Endothelial cell of umbilical vein (primary cell): ENCODE results near the gene AUH. TPM values are rescaled to one million over a fixed set of nuclear protein-coding genes. Genes with fewer than 3 reads are reported as not detected.

Experiments used
- BruUV-seq: library from RNA; stranded (reverse); fragments of 400-500 nt; replicated peaks from 2 replicates; lab custom pipeline; 2021; lab: Mats Ljungman, UMichigan
- CTCF ChIA-PET: fragments of 300-600, 350-600 bp; sonication (Branson Sonifier 250); formaldehyde crosslinking; loops from one replicate; lab custom pipeline; 2021; ENCODE audit warnings: antibody characterized with exemption, inconsistent platforms; lab: Charles Lee
- POLR2A ChIA-PET: fragments of 300-600, 350-600 bp; sonication (Branson Sonifier 250); formaldehyde crosslinking; loops from one replicate; lab custom pipeline; 2021; ENCODE audit warnings: antibody characterized with exemption, inconsistent platforms; lab: Charles Lee
- DNase-seq: peaks from one replicate; pipeline ENCODE4 v3.0.0-alpha.2; 2011; ENCODE audit warnings: low read depth, low spot score
- FAIRE-seq: peaks from 2 replicates; lab custom pipeline; 2011; peaks lifted over from hg19 to GRCh38; lab: Jason Lieb, UNC
- H2AFZ ChIP-seq: 2 replicates; pipeline ENCODE4 v1.6.0; 2012; ENCODE audit warnings: low read depth, low read length, control low read depth, inconsistent platforms
- H3K27ac ChIP-seq: 2 replicates; pipeline ENCODE4 v1.5.1; 2011; ENCODE audit warnings: low read depth, mild to moderate bottlenecking, control low read depth, low read length, moderate library complexity; ENCODE audit not compliant: insufficient read depth
- H3K27me3 ChIP-seq, 2 experiments: 2 replicates each; pipeline versions ENCODE4 v1.6.0 to v1.6.1; 2011; ENCODE audit warnings: low read length in 2 of 2, mixed read lengths in 1 of 2; ENCODE audit not compliant: control insufficient read depth in 2 of 2, insufficient read depth in 2 of 2
- H3K36me3 ChIP-seq, 2 experiments: 2 replicates in 1 of 2; 3 replicates in 1 of 2; pipeline ENCODE4 v1.5.1; 2011; ENCODE audit warnings: low read length in 2 of 2, mild to moderate bottlenecking in 1 of 2, moderate library complexity in 1 of 2; ENCODE audit not compliant: control insufficient read depth in 2 of 2, insufficient read depth in 2 of 2; ENCODE audit errors: extremely low read depth in 1 of 2
- H3K4me1 ChIP-seq: 3 replicates; pipeline ENCODE4 v1.5.1; 2011; ENCODE audit warnings: mild to moderate bottlenecking, low read length; ENCODE audit not compliant: control insufficient read depth, insufficient read depth; ENCODE audit errors: extremely low read depth
- H3K4me2 ChIP-seq: 2 replicates; pipeline ENCODE4 v1.6.1; 2011; ENCODE audit warnings: low read length, control low read depth, mixed read lengths; ENCODE audit not compliant: insufficient read depth
- H3K4me3 ChIP-seq, 3 experiments: fragments of 200-600 bp in 1 of 3; sonication (generic), shearing (Covaris generic) in 1 of 3; replicated peaks in 1 of 3; 2 replicates each; pipeline ENCODE4 v1.5.1; 2011 to 2016; ENCODE audit warnings: control low read depth in 3 of 3, low read length in 3 of 3, mild to moderate bottlenecking in 2 of 3, inconsistent platforms in 1 of 3, low read depth in 1 of 3, moderate library complexity in 1 of 3; ENCODE audit not compliant: insufficient read depth in 1 of 3
- H3K79me2 ChIP-seq: 2 replicates; pipeline ENCODE4 v1.6.0; 2012; ENCODE audit warnings: low read length, inconsistent platforms; ENCODE audit not compliant: control insufficient read depth, insufficient read depth
- H3K9ac ChIP-seq: replicated peaks from 2 replicates; pipeline ENCODE3; 2011; ENCODE audit warnings: low read length, control low read depth; ENCODE audit not compliant: insufficient read depth; ENCODE audit errors: extremely low read depth
- H3K9me1 ChIP-seq: replicated peaks from 3 replicates; pipeline ENCODE4 v1.6.0; 2011; ENCODE audit warnings: mild to moderate bottlenecking, low read length; ENCODE audit not compliant: control insufficient read depth, insufficient read depth; ENCODE audit errors: extremely low read depth
- H3K9me3 ChIP-seq: replicated peaks from 2 replicates; pipeline ENCODE4 v1.5.1; 2012; ENCODE audit warnings: low read length, inconsistent platforms; ENCODE audit not compliant: control insufficient read depth, insufficient read depth
- H4K20me1 ChIP-seq: replicated peaks from 2 replicates; pipeline ENCODE3; 2011; ENCODE audit warnings: mild to moderate bottlenecking, low read length; ENCODE audit not compliant: control insufficient read depth, insufficient read depth; ENCODE audit errors: extremely low read depth
- POLR2AphosphoS5 ChIP-seq: IDR thresholded peaks from 2 replicates; pipeline ENCODE4 v1.6.1; 2012; ENCODE audit warnings: low read depth, mild to moderate bottlenecking, control low read depth, low read length, moderate library complexity; ENCODE audit not compliant: insufficient read depth
- dilution Hi-C: fragments of 300-500 bp; cut with MboI; formaldehyde crosslinking; loops from one replicate; pipeline ENCODE4 v1.15.0; 2019; ENCODE audit warnings: low sequenced_read_pairs; ENCODE audit not compliant: extremely low pct_ligation_motif_present
- intact Hi-C: fragments of 100-400 bp; cut with micrococcal nuclease; formaldehyde crosslinking; loops from one replicate; pipeline ENCODE4 v1.10.0; 2022
- polyA plus RNA-seq, 4 experiments: library from polyadenylated mRNA; depleted of rRNA in 3 of 4; stranded (reverse) in 3 of 4; unstranded in 1 of 4; fragments of >200 nt; gene quantifications; 2 replicates each; pipeline versions ENCODE4 v1.2.1 to v1.2.3, GENCODE V29; 2011 to 2012; ENCODE audit warnings: missing spikeins in 1 of 4
- total RNA-seq: library from RNA; stranded (reverse); gene quantifications from 2 replicates; pipeline ENCODE4 v1.2.3, GENCODE V29; 2021
- TF ChIP-seq, protein P1 (sequence below), 2 donors: IDR thresholded peaks; 1 replicate in 1 of 2; 2 replicates in 1 of 2; pipeline ENCODE4 v1.5.1; 2011; ENCODE audit warnings: low read length in 2 of 2, mild to moderate bottlenecking in 2 of 2, moderate library complexity in 2 of 2, control low read depth in 1 of 2, inconsistent platforms in 1 of 2, low read depth in 1 of 2; ENCODE audit not compliant: insufficient read depth in 1 of 2; ENCODE audit errors: extremely low read depth in 1 of 2

AUH gene
- total and polyA plus RNA-seq, 2 donors (not counting 3 experiments of a cell fraction or from before 2014, with no cell fraction given), result 2.3 to 9.2 TPM

DNA sequence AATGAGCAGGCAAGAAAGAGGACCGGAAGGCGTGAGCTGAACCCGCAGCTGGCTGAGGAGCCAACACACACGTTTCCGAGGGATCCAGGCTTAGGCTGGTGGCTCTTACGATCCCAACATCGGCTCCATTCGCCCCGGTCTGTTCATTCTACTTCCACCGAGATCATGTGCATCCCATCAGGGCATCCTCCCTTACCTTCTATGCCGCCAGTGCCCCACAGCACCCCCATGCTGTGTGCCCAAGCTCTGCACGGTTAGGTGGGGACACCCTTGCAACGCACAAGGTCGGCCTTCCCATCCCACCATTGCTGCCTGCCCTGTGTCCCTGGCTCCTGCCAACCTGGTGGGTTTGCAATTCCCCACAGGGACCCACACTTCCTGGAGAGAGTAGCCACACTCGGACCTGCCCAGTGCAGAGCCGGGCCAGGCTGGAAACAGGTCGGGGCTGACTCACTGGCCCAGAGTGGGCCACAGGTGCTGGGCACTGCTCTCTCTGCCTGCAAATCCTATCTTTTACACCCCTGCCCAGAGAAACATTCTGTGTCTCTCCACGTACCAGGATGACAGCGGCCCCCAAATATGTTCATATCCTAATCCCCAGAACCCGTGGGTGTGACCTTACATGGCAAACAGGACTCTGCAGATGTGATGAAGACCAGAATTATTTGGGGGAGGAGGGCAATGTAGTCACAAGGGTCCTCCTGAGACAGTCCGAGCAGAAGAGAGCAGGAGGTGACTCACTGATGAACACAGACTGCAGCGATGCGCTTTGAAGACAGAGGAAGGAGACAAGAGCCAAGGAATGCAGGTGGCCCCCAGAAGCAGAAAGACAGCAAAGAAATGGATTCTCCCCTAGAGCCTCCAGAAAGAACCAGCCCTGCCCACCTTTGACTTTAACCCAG is 182.2 kb downstream of the AUH start:
- Histone ChIP-seq H3K4me1 (no peaks in the 10 kb centered on the region), H3K4me3 (no peak overlapping the region), H3K9ac (no peak overlapping the region), H3K36me3 (no peaks in the 10 kb centered on the region), H3K79me2 (no peaks in the 10 kb centered on the region), H3K27ac (no peak overlapping the region), H3K9me1 (no peaks in the 10 kb centered on the region), H3K4me2 (no peak overlapping the region), H2AFZ (no peak overlapping the region), H3K27me3 (no peaks in the 10 kb centered on the region), H4K20me1 (no peaks in the 10 kb centered on the region), H3K9me3 (no peaks in the 10 kb centered on the region)
- FAIRE-seq (no peak), DNase-seq (no peak)
- intact Hi-C loops (no loop called here), dilution Hi-C loops (no loop called here)
- POLR2A ChIA-PET, result no interaction called here
- CTCF ChIA-PET, result no interaction called here
- TF ChIP-seq, protein P1, sequence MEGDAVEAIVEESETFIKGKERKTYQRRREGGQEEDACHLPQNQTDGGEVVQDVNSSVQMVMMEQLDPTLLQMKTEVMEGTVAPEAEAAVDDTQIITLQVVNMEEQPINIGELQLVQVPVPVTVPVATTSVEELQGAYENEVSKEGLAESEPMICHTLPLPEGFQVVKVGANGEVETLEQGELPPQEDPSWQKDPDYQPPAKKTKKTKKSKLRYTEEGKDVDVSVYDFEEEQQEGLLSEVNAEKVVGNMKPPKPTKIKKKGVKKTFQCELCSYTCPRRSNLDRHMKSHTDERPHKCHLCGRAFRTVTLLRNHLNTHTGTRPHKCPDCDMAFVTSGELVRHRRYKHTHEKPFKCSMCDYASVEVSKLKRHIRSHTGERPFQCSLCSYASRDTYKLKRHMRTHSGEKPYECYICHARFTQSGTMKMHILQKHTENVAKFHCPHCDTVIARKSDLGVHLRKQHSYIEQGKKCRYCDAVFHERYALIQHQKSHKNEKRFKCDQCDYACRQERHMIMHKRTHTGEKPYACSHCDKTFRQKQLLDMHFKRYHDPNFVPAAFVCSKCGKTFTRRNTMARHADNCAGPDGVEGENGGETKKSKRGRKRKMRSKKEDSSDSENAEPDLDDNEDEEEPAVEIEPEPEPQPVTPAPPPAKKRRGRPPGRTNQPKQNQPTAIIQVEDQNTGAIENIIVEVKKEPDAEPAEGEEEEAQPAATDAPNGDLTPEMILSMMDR (IDR thresholded peaks at IDR 0.05; ENCODE audit: extremely low read depth in 1 of 2, insufficient read depth in 1 of 2, low read depth in 1 of 2, low read length in 2 of 2), result no peak
- TF ChIP-seq POLR2AphosphoS5, result no peak
- no TSS peak for BruUV-seq
